GF-D8 (cell line): ENCODE measurements around the gene PLEKHO1.
"Not testable (repeated sequence)": the region's sequence is repeated elsewhere in the genome, so short reads cannot be mapped to it uniquely, and the experiment has no call there.

ENCODE experiments used
- DNase-seq: peaks from one replicate; lab custom pipeline; 2025; lab: John Stamatoyannopoulos, UW

The PLEKHO1 gene

GRCh38 chr1:150149271-150150132 lies at the start of gene PLEKHO1:
Gene PLEKHO1 (plus strand): TSS chr1:150149916. CDS start chr1:150150258, 342 bp downstream.
- no peak for DNase-seq

GRCh38 chr1:150102986-150103385 lies 46.7 kb upstream of the PLEKHO1 start:
- no peak for DNase-seq

GRCh38 chr1:150106341-150106740 lies 43.4 kb upstream of the PLEKHO1 start:
- DNase-seq, result no peak

GRCh38 chr1:150109586-150109985 lies 40.1 kb upstream of the PLEKHO1 start:
- DNase-seq, result no peak

- no peak for DNase-seq
These were observed 39.6 kb upstream of the PLEKHO1 start for GRCh38 chr1:150110116-150110515.

- no peak for DNase-seq
These were observed 38.0 kb upstream of the PLEKHO1 start for GRCh38 chr1:150111670-150112069.

GRCh38 chr1:150115121-150115520 lies 34.6 kb upstream of the PLEKHO1 start:
- DNase-seq, result no peak

- DNase-seq, result no peak
These were observed 31.0 kb upstream of the PLEKHO1 start for GRCh38 chr1:150118716-150119115.

- no peak for DNase-seq
These were observed 28.4 kb upstream of the PLEKHO1 start for GRCh38 chr1:150121236-150121862.

GRCh38 chr1:150126811-150127210 lies 22.9 kb upstream of the PLEKHO1 start:
- DNase-seq, result no peak

- DNase-seq, result no peak
These were observed 22.3 kb upstream of the PLEKHO1 start for GRCh38 chr1:150127464-150127863.

GRCh38 chr1:150127868-150128267 lies 21.8 kb upstream of the PLEKHO1 start:
- DNase-seq, result no peak

- DNase-seq, result no peak
These were observed 17.3 kb upstream of the PLEKHO1 start for GRCh38 chr1:150132372-150132771.

GRCh38 chr1:150134537-150134936 lies 15.2 kb upstream of the PLEKHO1 start:
- no peak for DNase-seq

- DNase-seq, result not testable (repeated sequence)
These were observed 14.3 kb upstream of the PLEKHO1 start for GRCh38 chr1:150135400-150135799.

GRCh38 chr1:150138044-150138443 lies 11.7 kb upstream of the PLEKHO1 start:
- DNase-seq, result no peak

- no peak for DNase-seq
These were observed 8.3 kb upstream of the PLEKHO1 start for GRCh38 chr1:150141452-150141851.

GRCh38 chr1:150142083-150142482 lies 7.6 kb upstream of the PLEKHO1 start:
- no peak for DNase-seq

- DNase-seq, result peak; percentile 49
These were observed 5.1 kb upstream of the PLEKHO1 start for GRCh38 chr1:150144606-150145005.

- not testable (repeated sequence) for DNase-seq
These were observed 3.7 kb upstream of the PLEKHO1 start for GRCh38 chr1:150146016-150146415.

GRCh38 chr1:150146849-150147542 lies 2.7 kb upstream of the PLEKHO1 start:
- no peak for DNase-seq

- no peak for DNase-seq
These were observed 862 bp upstream of the PLEKHO1 start for GRCh38 chr1:150148837-150149270.
